GM12891 (cell line): ENCODE data around the gene RPA3.

Experiments
- POLR2A ChIP-seq: IDR thresholded peaks from 2 replicates; pipeline ENCODE4 v1.6.1; 2011; ENCODE audit warnings: low read depth, low read length, control low read depth
- POLR2AphosphoS5 ChIP-seq: IDR thresholded peaks from 2 replicates; pipeline ENCODE4 v1.6.1; 2011; ENCODE audit warnings: low read depth, low read length, control low read depth

DNA sequence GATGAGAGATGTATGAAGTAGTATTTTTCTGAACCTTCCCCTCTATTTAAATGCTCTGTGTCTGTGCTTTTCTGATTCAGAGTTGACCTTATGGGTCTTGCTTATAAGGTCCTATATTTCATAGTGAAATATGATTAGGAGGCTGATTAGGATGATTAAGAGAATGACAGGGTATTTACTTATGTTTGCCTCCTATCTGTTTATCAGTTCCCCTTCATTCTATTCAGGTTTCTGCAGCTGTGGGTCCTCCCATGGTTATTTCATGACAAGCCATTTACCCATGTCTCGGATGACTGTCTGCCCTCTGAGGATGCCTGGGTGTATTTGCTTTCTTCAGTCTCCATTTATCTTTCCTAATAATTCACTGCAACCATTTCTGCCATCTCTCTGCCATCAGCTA, 16.9 kb downstream of the RPA3 start:
- TF ChIP-seq POLR2A (no peak), POLR2AphosphoS5 (no peak)
